GM10248 (cell line): ENCODE data around the gene OR4B1.

Experiments
- CTCF ChIA-PET: fragments of 300-600 bp; sonication (Branson Sonifier 250); formaldehyde crosslinking; extraction: SDS; loops from one replicate; lab custom pipeline; 2021; ENCODE audit warnings: antibody characterized with exemption; lab: Yijun Ruan, JAX
- POLR2A ChIA-PET: fragments of 350-650 bp; sonication (Branson Sonifier 250); formaldehyde crosslinking; extraction: SDS; loops from one replicate; lab custom pipeline; 2020; ENCODE audit warnings: antibody characterized with exemption; lab: Yijun Ruan, JAX
- DNase-seq: peaks from one replicate; pipeline ENCODE4 v3.0.0; 2012; ENCODE audit errors: extremely low spot score
- CTCF ChIP-seq: IDR thresholded peaks from 2 replicates; pipeline ENCODE4 v1.5.1; 2012; ENCODE audit warnings: mild to moderate bottlenecking, low read depth; ENCODE audit errors: extremely low read depth, missing control alignments, control extremely low read depth

The OR4B1 gene

DNA sequence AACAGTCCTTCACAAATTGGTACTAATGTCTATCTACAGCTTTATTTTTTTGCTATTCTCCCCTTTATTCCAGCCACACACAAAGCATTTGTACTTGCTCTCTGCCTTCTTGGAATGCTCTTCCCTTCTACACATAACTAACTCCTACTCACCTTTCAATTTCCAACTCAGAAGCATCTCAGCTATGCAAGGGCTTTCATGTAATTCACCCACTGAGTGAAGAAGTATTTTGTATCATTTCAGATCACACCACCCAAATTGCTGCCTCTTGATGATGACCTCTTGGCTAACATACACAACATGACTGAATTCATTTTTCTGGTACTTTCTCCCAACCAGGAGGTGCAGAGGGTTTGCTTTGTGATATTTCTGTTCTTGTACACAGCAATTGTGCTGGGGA lies 28.2 kb downstream of the OR4B1 start, which contains the start of gene OR4X2:
OR4X2 (plus strand) TSS at position 301 of the 400 bp plus-strand sequence; CDS start at position 301, 0 bp downstream.
- POLR2A ChIA-PET, result no interaction called here
- no peak for DNase-seq
- CTCF ChIA-PET, result interaction anchor here (0.9 to 1.5 kb wide), 2 partner anchors 17 to 34 kb away, joined by 3 to 4 read pairs; no protein-coding TSS in a partner anchor
- TF ChIP-seq CTCF, result no peak

DNA sequence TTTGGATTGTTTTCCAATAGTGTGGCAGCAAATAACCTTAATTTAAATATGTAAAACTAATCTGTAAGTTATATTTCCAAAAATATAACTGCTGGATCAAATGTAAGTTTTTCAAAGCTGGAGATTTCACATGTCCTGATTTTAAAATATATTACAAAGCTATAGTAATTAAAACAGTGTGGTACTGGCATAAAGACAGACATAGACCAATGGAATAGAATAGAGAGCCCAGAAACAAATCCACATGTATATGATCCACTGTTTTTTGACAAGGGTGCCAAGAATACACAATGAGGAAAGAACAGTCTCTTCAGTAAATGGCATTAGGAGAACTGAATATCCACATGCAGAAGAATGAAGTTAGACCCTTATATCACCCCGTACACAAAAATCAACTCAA lies 32.3 kb downstream of the OR4B1 start:
- CTCF ChIA-PET, result no interaction called here
- no peak for TF ChIP-seq CTCF
- DNase-seq, result no peak
- POLR2A ChIA-PET, result no interaction called here

DNA sequence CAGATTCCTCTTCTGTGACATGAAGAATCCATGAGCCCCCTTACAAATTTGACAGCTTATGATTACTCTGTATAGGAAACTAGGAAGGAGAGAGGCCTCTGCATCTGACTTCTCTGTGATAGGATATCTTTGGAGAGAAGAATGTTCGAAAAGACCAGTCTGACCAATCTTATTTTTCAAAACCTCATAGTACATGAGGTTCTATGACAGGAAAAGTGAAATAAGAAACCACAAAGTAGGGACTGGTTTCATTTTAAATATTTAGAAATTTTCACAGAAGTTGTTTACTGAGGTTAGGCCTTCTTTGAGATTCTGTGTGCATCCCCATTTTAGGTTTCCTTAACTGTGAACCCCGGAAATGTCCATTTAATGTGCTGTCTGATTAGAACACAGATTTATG lies 45.0 kb downstream of the OR4B1 start:
- no peak for TF ChIP-seq CTCF
- ChIA-PET POLR2A (no interaction called here), CTCF (no interaction called here)
- DNase-seq, result no peak

DNA sequence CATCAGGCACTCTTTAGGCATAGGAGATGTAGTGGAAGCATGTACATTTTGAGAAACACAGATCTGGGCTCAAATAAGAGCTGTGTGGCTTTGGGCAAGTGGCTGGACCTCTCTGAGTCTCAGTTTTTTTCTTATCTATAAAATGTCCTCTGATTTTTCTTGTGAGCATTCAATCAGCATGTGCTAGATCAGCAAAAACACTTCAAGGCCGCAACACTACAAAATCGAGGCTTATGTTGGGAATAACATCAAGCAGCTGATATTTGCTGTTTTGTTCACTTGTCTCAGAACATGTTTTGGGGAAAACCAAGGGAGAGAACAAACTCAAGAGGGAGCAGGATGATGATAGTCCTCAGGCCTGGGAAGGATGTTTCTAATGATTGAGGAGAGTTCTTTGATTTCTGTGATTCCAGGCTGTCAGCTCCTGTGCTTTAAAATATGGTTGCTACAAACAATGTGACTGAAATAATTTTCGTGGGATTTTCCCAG lies 46.9 kb downstream of the OR4B1 start, which contains the start of gene OR4X1:
OR4X1 (plus strand) TSS at position 439 of the 489 bp plus-strand sequence; CDS start at position 439, 0 bp downstream.
- ChIA-PET POLR2A (no interaction called here), CTCF (interaction anchor here (1.5 kb wide), 1 partner anchor 45 kb away, joined by 3 read pairs; no protein-coding TSS in a partner anchor)
- no peak for TF ChIP-seq CTCF

More for the DNA sequence above, 46.9 kb downstream of the OR4B1 start, which contains the start of gene OR4X1:
- no peak for DNase-seq
